GM12874 (cell line): ENCODE data around the gene MYO7B.

Experiments used
- TF ChIP-seq, protein P1 (sequence below): IDR thresholded peaks from 2 replicates; pipeline ENCODE4 v1.5.1; 2011; ENCODE audit warnings: low read depth, mild to moderate bottlenecking, control low read depth, low read length, moderate library complexity; ENCODE audit not compliant: insufficient read depth

Gene MYO7B

DNA sequence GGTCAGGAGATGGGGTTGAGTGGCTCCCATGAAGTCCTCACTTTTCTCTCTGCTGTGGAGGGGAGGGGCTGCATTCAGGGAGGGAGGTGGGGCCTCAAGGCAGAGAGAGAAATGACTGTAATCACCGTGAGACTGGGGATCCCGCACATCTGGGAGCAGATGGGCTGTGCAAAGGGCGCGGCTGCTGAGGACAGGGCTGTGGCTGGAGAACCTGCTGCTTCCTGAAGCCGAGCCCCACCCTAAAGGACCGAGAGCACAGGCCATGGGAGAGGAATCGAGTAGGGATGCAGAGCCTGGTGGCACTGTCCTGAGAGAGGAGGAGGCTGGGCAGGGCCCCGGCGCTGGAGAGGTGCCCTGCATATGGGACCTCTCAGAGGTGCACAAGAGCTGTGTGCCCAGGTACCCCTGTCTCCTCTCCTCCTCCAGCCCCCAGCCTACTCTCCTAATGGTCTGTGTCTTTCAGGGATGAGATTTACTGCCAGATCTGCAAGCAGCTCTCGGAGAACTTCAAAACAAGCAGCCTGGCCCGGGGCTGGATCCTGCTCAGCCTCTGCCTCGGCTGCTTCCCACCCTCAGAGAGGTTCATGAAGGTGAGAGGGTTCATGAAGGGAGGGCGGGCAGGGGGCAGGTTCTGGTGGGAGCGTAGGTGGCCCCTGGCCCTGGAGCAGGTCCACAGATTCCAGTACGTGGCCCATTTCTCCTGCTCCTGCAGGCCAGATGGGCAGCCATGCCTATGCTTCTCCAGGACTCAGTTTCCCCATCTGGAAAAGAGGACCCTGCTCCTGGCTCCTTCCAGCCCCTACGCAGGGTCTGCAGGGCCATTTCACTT lies 84.6 kb downstream of the MYO7B start:
- TF ChIP-seq, protein P1, sequence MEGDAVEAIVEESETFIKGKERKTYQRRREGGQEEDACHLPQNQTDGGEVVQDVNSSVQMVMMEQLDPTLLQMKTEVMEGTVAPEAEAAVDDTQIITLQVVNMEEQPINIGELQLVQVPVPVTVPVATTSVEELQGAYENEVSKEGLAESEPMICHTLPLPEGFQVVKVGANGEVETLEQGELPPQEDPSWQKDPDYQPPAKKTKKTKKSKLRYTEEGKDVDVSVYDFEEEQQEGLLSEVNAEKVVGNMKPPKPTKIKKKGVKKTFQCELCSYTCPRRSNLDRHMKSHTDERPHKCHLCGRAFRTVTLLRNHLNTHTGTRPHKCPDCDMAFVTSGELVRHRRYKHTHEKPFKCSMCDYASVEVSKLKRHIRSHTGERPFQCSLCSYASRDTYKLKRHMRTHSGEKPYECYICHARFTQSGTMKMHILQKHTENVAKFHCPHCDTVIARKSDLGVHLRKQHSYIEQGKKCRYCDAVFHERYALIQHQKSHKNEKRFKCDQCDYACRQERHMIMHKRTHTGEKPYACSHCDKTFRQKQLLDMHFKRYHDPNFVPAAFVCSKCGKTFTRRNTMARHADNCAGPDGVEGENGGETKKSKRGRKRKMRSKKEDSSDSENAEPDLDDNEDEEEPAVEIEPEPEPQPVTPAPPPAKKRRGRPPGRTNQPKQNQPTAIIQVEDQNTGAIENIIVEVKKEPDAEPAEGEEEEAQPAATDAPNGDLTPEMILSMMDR, result no peak

- TF ChIP-seq, protein P1, result no peak
These were observed 85.4 kb downstream of the MYO7B start for GRCh38 chr2:127620866-127621265.

- TF ChIP-seq, protein P1, result no peak
These were observed 86.5 kb downstream of the MYO7B start for GRCh38 chr2:127621981-127622431.

GRCh38 chr2:127622561-127623387 lies 87.3 kb downstream of the MYO7B start:
- TF ChIP-seq, protein P1, result no peak

GRCh38 chr2:127623388-127624319 lies 88.2 kb downstream of the MYO7B start:
- TF ChIP-seq, protein P1, result no peak

GRCh38 chr2:127624320-127624755 lies 88.9 kb downstream of the MYO7B start:
- TF ChIP-seq, protein P1, result no peak
